ENCODE results near the gene USP6NL. TPM values are rescaled to one million over a fixed set of nuclear protein-coding genes. Genes with fewer than 3 reads are reported as not detected.

The USP6NL gene
- polyA plus RNA-seq, 2 donors = 26.8 to 28.3 TPM

GRCh38 chr10:11468126-11468742, 143.2 kb downstream of the USP6NL start:
- Histone ChIP-seq H3K36me3 (ENCODE audit: control insufficient read depth in 2 of 2, insufficient read depth in 2 of 2, low read length in 1 of 2) (peaks cover 2 to 5% of the 10 kb centered on the region in 2 donors), H3K4me3 (ENCODE audit: low read depth in 1 of 2, low read length in 2 of 2) (no peak overlapping the region), H3K27me3 (ENCODE audit: control insufficient read depth in 1 of 2, insufficient read depth in 2 of 2, low read length in 2 of 2) (no peaks in the 10 kb centered on the region), H3K27ac (ENCODE audit: low read depth in 2 of 2, low read length in 1 of 2) (no peak overlapping the region), H3K9me3 (ENCODE audit: control insufficient read depth in 2 of 2, insufficient read depth in 1 of 2, low read depth in 1 of 2, low read length in 1 of 2) (no peaks in the 10 kb centered on the region), H3K4me1 (ENCODE audit: control insufficient read depth in 2 of 2, insufficient read depth in 2 of 2, low read length in 1 of 2) (peaks cover 0 to 2% of the 10 kb centered on the region in 2 donors)
- 79 to 92% methylated on average over 7 of the region's 7 CpGs for WGBS, 2 donors

GRCh38 chr10:11465406-11465805, 146.0 kb downstream of the USP6NL start:
- peaks cover 9 to 11% of the 10 kb centered on the region in 2 donors for H3K36me3 ChIP-seq (ENCODE audit: control insufficient read depth in 2 of 2, insufficient read depth in 2 of 2, low read length in 1 of 2)
- H3K9me3 ChIP-seq (ENCODE audit: control insufficient read depth in 2 of 2, insufficient read depth in 1 of 2, low read depth in 1 of 2, low read length in 1 of 2) = no peaks in the 10 kb centered on the region
- no peak overlapping the region for H3K4me3 ChIP-seq (ENCODE audit: low read depth in 1 of 2, low read length in 2 of 2)
- WGBS, 2 donors = 80 to 87% methylated on average over 5 of the region's 5 CpGs
- H3K27me3 ChIP-seq (ENCODE audit: control insufficient read depth in 1 of 2, insufficient read depth in 2 of 2, low read length in 2 of 2) = no peaks in the 10 kb centered on the region
- H3K27ac ChIP-seq (ENCODE audit: low read depth in 2 of 2, low read length in 1 of 2) = no peak overlapping the region
- H3K4me1 ChIP-seq (ENCODE audit: control insufficient read depth in 2 of 2, insufficient read depth in 2 of 2, low read length in 1 of 2) = peaks cover 0 to 2% of the 10 kb centered on the region in 2 donors

- no peaks in the 10 kb centered on the region for H3K27me3 ChIP-seq (ENCODE audit: control insufficient read depth in 1 of 2, insufficient read depth in 2 of 2, low read length in 2 of 2)
- H3K36me3 ChIP-seq (ENCODE audit: control insufficient read depth in 2 of 2, insufficient read depth in 2 of 2, low read length in 1 of 2) = peaks cover 9 to 10% of the 10 kb centered on the region in 2 donors
- no peak overlapping the region for H3K27ac ChIP-seq (ENCODE audit: low read depth in 2 of 2, low read length in 1 of 2)
- H3K4me1 ChIP-seq (ENCODE audit: control insufficient read depth in 2 of 2, insufficient read depth in 2 of 2, low read length in 1 of 2) = no peaks in the 10 kb centered on the region
- H3K4me3 ChIP-seq (ENCODE audit: low read depth in 1 of 2, low read length in 2 of 2) = no peak overlapping the region
- 96 to 97% methylated on average over 26 of the region's 26 CpGs for WGBS, 2 donors
- no peaks in the 10 kb centered on the region for H3K9me3 ChIP-seq (ENCODE audit: control insufficient read depth in 2 of 2, insufficient read depth in 1 of 2, low read depth in 1 of 2, low read length in 1 of 2)
These were observed 148.3 kb downstream of the USP6NL start for GRCh38 chr10:11463111-11463510.

GRCh38 chr10:11462071-11462470, 149.4 kb downstream of the USP6NL start:
- H3K4me3 ChIP-seq (ENCODE audit: low read depth in 1 of 2, low read length in 2 of 2) = no peak overlapping the region
- no peaks in the 10 kb centered on the region for H3K4me1 ChIP-seq (ENCODE audit: control insufficient read depth in 2 of 2, insufficient read depth in 2 of 2, low read length in 1 of 2)
- H3K27ac ChIP-seq (ENCODE audit: low read depth in 2 of 2, low read length in 1 of 2) = no peak overlapping the region
- no peaks in the 10 kb centered on the region for H3K27me3 ChIP-seq (ENCODE audit: control insufficient read depth in 1 of 2, insufficient read depth in 2 of 2, low read length in 2 of 2)
- 90 to 91% methylated on average over 10 of the region's 10 CpGs for WGBS, 2 donors
- peaks cover 9 to 10% of the 10 kb centered on the region in 2 donors for H3K36me3 ChIP-seq (ENCODE audit: control insufficient read depth in 2 of 2, insufficient read depth in 2 of 2, low read length in 1 of 2)
- H3K9me3 ChIP-seq (ENCODE audit: control insufficient read depth in 2 of 2, insufficient read depth in 1 of 2, low read depth in 1 of 2, low read length in 1 of 2) = no peaks in the 10 kb centered on the region

GRCh38 chr10:11457336-11457735, 154.1 kb downstream of the USP6NL start:
- 89 to 90% methylated on average over 2 of the region's 2 CpGs for WGBS, 2 donors
- H3K9me3 ChIP-seq (ENCODE audit: control insufficient read depth in 2 of 2, insufficient read depth in 1 of 2, low read depth in 1 of 2, low read length in 1 of 2) = peaks cover 0 to 2% of the 10 kb centered on the region in 2 donors
- H3K27ac ChIP-seq (ENCODE audit: low read depth in 2 of 2, low read length in 1 of 2) = no peak overlapping the region
- H3K27me3 ChIP-seq (ENCODE audit: control insufficient read depth in 1 of 2, insufficient read depth in 2 of 2, low read length in 2 of 2) = no peaks in the 10 kb centered on the region
- H3K4me1 ChIP-seq (ENCODE audit: control insufficient read depth in 2 of 2, insufficient read depth in 2 of 2, low read length in 1 of 2) = no peaks in the 10 kb centered on the region
- H3K36me3 ChIP-seq (ENCODE audit: control insufficient read depth in 2 of 2, insufficient read depth in 2 of 2, low read length in 1 of 2) = no peaks in the 10 kb centered on the region
- no peak overlapping the region for H3K4me3 ChIP-seq (ENCODE audit: low read depth in 1 of 2, low read length in 2 of 2)

- Histone ChIP-seq H3K36me3 (ENCODE audit: control insufficient read depth in 2 of 2, insufficient read depth in 2 of 2, low read length in 1 of 2) (no peaks in the 10 kb centered on the region), H3K9me3 (ENCODE audit: control insufficient read depth in 2 of 2, insufficient read depth in 1 of 2, low read depth in 1 of 2, low read length in 1 of 2) (peaks cover 0 to 2% of the 10 kb centered on the region in 2 donors), H3K27ac (ENCODE audit: low read depth in 2 of 2, low read length in 1 of 2) (no peak overlapping the region), H3K4me3 (ENCODE audit: low read depth in 1 of 2, low read length in 2 of 2) (no peak overlapping the region), H3K4me1 (ENCODE audit: control insufficient read depth in 2 of 2, insufficient read depth in 2 of 2, low read length in 1 of 2) (no peaks in the 10 kb centered on the region), H3K27me3 (ENCODE audit: control insufficient read depth in 1 of 2, insufficient read depth in 2 of 2, low read length in 2 of 2) (no peaks in the 10 kb centered on the region)
- 85% methylated on average over 8 of the region's 8 CpGs for WGBS, 2 donors
These were observed 156.4 kb downstream of the USP6NL start for GRCh38 chr10:11454958-11455566.

GRCh38 chr10:11454160-11454559, 157.3 kb downstream of the USP6NL start:
- peaks cover 0 to 2% of the 10 kb centered on the region in 2 donors for H3K9me3 ChIP-seq (ENCODE audit: control insufficient read depth in 2 of 2, insufficient read depth in 1 of 2, low read depth in 1 of 2, low read length in 1 of 2)
- 97% methylated on average over 4 of the region's 4 CpGs for WGBS, 2 donors
- H3K4me3 ChIP-seq (ENCODE audit: low read depth in 1 of 2, low read length in 2 of 2) = no peak overlapping the region
- H3K36me3 ChIP-seq (ENCODE audit: control insufficient read depth in 2 of 2, insufficient read depth in 2 of 2, low read length in 1 of 2) = no peaks in the 10 kb centered on the region
- H3K27me3 ChIP-seq (ENCODE audit: control insufficient read depth in 1 of 2, insufficient read depth in 2 of 2, low read length in 2 of 2) = no peaks in the 10 kb centered on the region
- no peaks in the 10 kb centered on the region for H3K4me1 ChIP-seq (ENCODE audit: control insufficient read depth in 2 of 2, insufficient read depth in 2 of 2, low read length in 1 of 2)
- no peak overlapping the region for H3K27ac ChIP-seq (ENCODE audit: low read depth in 2 of 2, low read length in 1 of 2)

- H3K27me3 ChIP-seq (ENCODE audit: control insufficient read depth in 1 of 2, insufficient read depth in 2 of 2, low read length in 2 of 2) = no peaks in the 10 kb centered on the region
- peaks cover 0 to 5% of the 10 kb centered on the region in 2 donors for H3K9me3 ChIP-seq (ENCODE audit: control insufficient read depth in 2 of 2, insufficient read depth in 1 of 2, low read depth in 1 of 2, low read length in 1 of 2)
- H3K4me3 ChIP-seq (ENCODE audit: low read depth in 1 of 2, low read length in 2 of 2) = no peak overlapping the region
- no peak overlapping the region for H3K27ac ChIP-seq (ENCODE audit: low read depth in 2 of 2, low read length in 1 of 2)
- H3K4me1 ChIP-seq (ENCODE audit: control insufficient read depth in 2 of 2, insufficient read depth in 2 of 2, low read length in 1 of 2) = peaks cover 0 to 2% of the 10 kb centered on the region in 2 donors
- WGBS, 2 donors = 82 to 85% methylated on average over 13 of the region's 13 CpGs
- no peaks in the 10 kb centered on the region for H3K36me3 ChIP-seq (ENCODE audit: control insufficient read depth in 2 of 2, insufficient read depth in 2 of 2, low read length in 1 of 2)
These were observed 159.7 kb downstream of the USP6NL start for GRCh38 chr10:11451640-11452260.

- Histone ChIP-seq H3K9me3 (ENCODE audit: control insufficient read depth in 2 of 2, insufficient read depth in 1 of 2, low read depth in 1 of 2, low read length in 1 of 2) (peaks cover 0 to 5% of the 10 kb centered on the region in 2 donors), H3K4me3 (ENCODE audit: low read depth in 1 of 2, low read length in 2 of 2) (no peak overlapping the region), H3K4me1 (ENCODE audit: control insufficient read depth in 2 of 2, insufficient read depth in 2 of 2, low read length in 1 of 2) (peaks cover 0 to 2% of the 10 kb centered on the region in 2 donors), H3K27me3 (ENCODE audit: control insufficient read depth in 1 of 2, insufficient read depth in 2 of 2, low read length in 2 of 2) (no peaks in the 10 kb centered on the region), H3K36me3 (ENCODE audit: control insufficient read depth in 2 of 2, insufficient read depth in 2 of 2, low read length in 1 of 2) (no peaks in the 10 kb centered on the region), H3K27ac (ENCODE audit: low read depth in 2 of 2, low read length in 1 of 2) (no peak overlapping the region)
- 51 to 61% methylated on average over 6 of the region's 6 CpGs for WGBS, 2 donors
These were observed 161.0 kb downstream of the USP6NL start for GRCh38 chr10:11450427-11450826.
